SKM-1 treated with dmso at 0.1 percent for 144 hours (cell line): ENCODE data around the gene CREG2.
A peak's percentile ranks its signal among the peaks of the same experiment; 100 is the strongest.

Experiments used
- DNase-seq: peaks from one replicate; lab custom pipeline; 2025; ENCODE audit not compliant: unreplicated experiment; lab: John Stamatoyannopoulos, UW

CREG2 gene

GRCh38 chr2:101387151-101387834 is at the start of gene CREG2:
CREG2 (minus strand) TSS chr2:101387503; CDS start chr2:101387457, 46 bp downstream.
- DNase-seq, result peak; percentile 13

GRCh38 chr2:101435001-101435862 is 47.9 kb upstream of the CREG2 start:
- no peak for DNase-seq

GRCh38 chr2:101433465-101433864 is 46.2 kb upstream of the CREG2 start:
- DNase-seq, result no peak

GRCh38 chr2:101432411-101433181 is 45.3 kb upstream of the CREG2 start:
- no peak for DNase-seq

- DNase-seq, result no peak
Measured at GRCh38 chr2:101431486-101431885, 44.2 kb upstream of the CREG2 start.

GRCh38 chr2:101430156-101430555 is 42.9 kb upstream of the CREG2 start:
- no peak for DNase-seq

- no peak for DNase-seq
Measured at GRCh38 chr2:101429453-101429852, 42.1 kb upstream of the CREG2 start.

GRCh38 chr2:101428422-101429176 is 41.3 kb upstream of the CREG2 start:
- no peak for DNase-seq

- DNase-seq, result no peak
Measured at GRCh38 chr2:101427743-101428142, 40.4 kb upstream of the CREG2 start.

GRCh38 chr2:101427240-101427639 is 39.9 kb upstream of the CREG2 start:
- no peak for DNase-seq

- DNase-seq, result no peak
Measured at GRCh38 chr2:101426822-101427221, 39.5 kb upstream of the CREG2 start.

GRCh38 chr2:101420623-101421022 is 33.3 kb upstream of the CREG2 start:
- DNase-seq, result no peak

GRCh38 chr2:101419096-101419663 is 31.9 kb upstream of the CREG2 start:
- DNase-seq, result peak; percentile 37

GRCh38 chr2:101418460-101419095 is 31.3 kb upstream of the CREG2 start:
- no peak for DNase-seq

GRCh38 chr2:101416609-101417008 is 29.3 kb upstream of the CREG2 start:
- DNase-seq, result no peak

GRCh38 chr2:101415884-101416283 is 28.6 kb upstream of the CREG2 start:
- DNase-seq, result no peak

- DNase-seq, result no peak
Measured at GRCh38 chr2:101415220-101415619, 27.9 kb upstream of the CREG2 start.

- DNase-seq, result no peak
Measured at GRCh38 chr2:101412092-101412694, 24.9 kb upstream of the CREG2 start.

GRCh38 chr2:101410746-101411145 is 23.4 kb upstream of the CREG2 start:
- DNase-seq, result no peak

GRCh38 chr2:101410114-101410513 is 22.8 kb upstream of the CREG2 start:
- no peak for DNase-seq
